SU-DHL-6 (cell line): ENCODE results near the gene CCDC27.

ENCODE experiments used
- H2AFZ ChIP-seq: fragments of 200-600 bp; sonication (generic); 2 replicates; pipeline ENCODE4 v1.6.1; 2014; ENCODE audit warnings: low read depth, mild to moderate bottlenecking, moderate library complexity, mixed read lengths, antibody characterized with exemption, low read length; ENCODE audit not compliant: severe bottlenecking
- H3F3A ChIP-seq: fragments of 200-600 bp; shearing (Covaris generic); 2 replicates; pipeline ENCODE4 v1.6.0; 2016; ENCODE audit warnings: antibody characterized with exemption, mild to moderate bottlenecking; ENCODE audit not compliant: insufficient read depth
- H3K27ac ChIP-seq: fragments of 200-600 bp; sonication (generic); 2 replicates; pipeline ENCODE4 v1.5.1; 2016; ENCODE audit warnings: low read depth, mild to moderate bottlenecking, low read length, moderate library complexity, mixed read lengths
- H3K27me3 ChIP-seq: fragments of 200-600 bp; sonication (generic), shearing (Covaris generic); 2 replicates; pipeline ENCODE4 v1.6.0; 2014; ENCODE audit warnings: mild to moderate bottlenecking, low read length
- H3K36me3 ChIP-seq: fragments of 200-600 bp; sonication (generic); 2 replicates; pipeline ENCODE4 v1.6.1; 2014; ENCODE audit warnings: mild to moderate bottlenecking, low read length, mixed read lengths
- H3K4me2 ChIP-seq: fragments of 300-600, 200-600 bp; shearing (Covaris generic), sonication (generic); 2 replicates; pipeline ENCODE4 v1.6.0; 2014; ENCODE audit warnings: low read length, low read depth, mild to moderate bottlenecking; ENCODE audit not compliant: poor library complexity, severe bottlenecking
- H3K4me3 ChIP-seq: fragments of 200-600 bp; sonication (generic); 2 replicates; pipeline ENCODE4 v1.5.1; 2014; ENCODE audit warnings: antibody characterized with exemption, low read length, mild to moderate bottlenecking, mixed read lengths; ENCODE audit not compliant: insufficient read depth, poor library complexity, severe bottlenecking
- H3K79me2 ChIP-seq: fragments of 200-600 bp; sonication (generic); 2 replicates; pipeline ENCODE4 v1.6.1; 2014; ENCODE audit warnings: mild to moderate bottlenecking, low read length, moderate library complexity; ENCODE audit not compliant: insufficient read depth
- H3K9ac ChIP-seq: fragments of 200-600 bp; sonication (generic); 2 replicates; pipeline ENCODE4 v1.7.0; 2014; ENCODE audit warnings: mild to moderate bottlenecking, low read length
- H3K9me2 ChIP-seq: fragments of 200-600 bp; sonication (generic); replicated peaks from 2 replicates; pipeline ENCODE4 v1.6.1; 2014; ENCODE audit warnings: low read length; ENCODE audit not compliant: insufficient read depth
- H3K9me3 ChIP-seq: fragments of 200-600 bp; sonication (generic); 2 replicates; pipeline ENCODE4 v1.6.1; 2014; ENCODE audit warnings: low read length, mixed read lengths; ENCODE audit not compliant: insufficient read depth
- H4K20me1 ChIP-seq: fragments of 200-600 bp; sonication (generic); 2 replicates; pipeline ENCODE4 v1.6.1; 2014; ENCODE audit warnings: low read depth, mild to moderate bottlenecking, antibody characterized with exemption, low read length, moderate library complexity, mixed read lengths
- CTCF ChIP-seq: fragments of 200-600 bp; sonication (generic); IDR thresholded peaks from one replicate; pipeline ENCODE4 v1.5.1; 2017; ENCODE audit warnings: antibody characterized with exemption, mild to moderate bottlenecking, low read length, moderate library complexity; ENCODE audit not compliant: insufficient read depth, poor library complexity, severe bottlenecking
- EZH2phosphoT487 ChIP-seq: fragments of 200-600 bp; sonication (generic), shearing (Covaris generic); conservative IDR thresholded peaks from 2 replicates; pipeline ENCODE4 v1.6.1; 2018; ENCODE audit warnings: mild to moderate bottlenecking, antibody characterized with exemption, low read length, moderate library complexity, mixed read lengths

CCDC27 gene

GRCh38 chr1:3817138-3817740, 65.0 kb downstream of the CCDC27 start:
- H3K9me3 ChIP-seq: no peaks in the 10 kb centered on the region
- no peak overlapping the region for H2AFZ ChIP-seq
- no peaks in the 10 kb centered on the region for H3K79me2 ChIP-seq
- no peaks in the 10 kb centered on the region for H3F3A ChIP-seq
- H3K4me2 ChIP-seq: no peak overlapping the region
- no peaks in the 10 kb centered on the region for H3K9me2 ChIP-seq
- no peak overlapping the region for H3K4me3 ChIP-seq
- TF ChIP-seq CTCF: no peak
- TF ChIP-seq EZH2phosphoT487: no peak
- no peaks in the 10 kb centered on the region for H3K27me3 ChIP-seq
- H4K20me1 ChIP-seq: no peaks in the 10 kb centered on the region
- H3K27ac ChIP-seq: no peak overlapping the region
- H3K9ac ChIP-seq: no peak overlapping the region
- H3K36me3 ChIP-seq: no peaks in the 10 kb centered on the region

DNA sequence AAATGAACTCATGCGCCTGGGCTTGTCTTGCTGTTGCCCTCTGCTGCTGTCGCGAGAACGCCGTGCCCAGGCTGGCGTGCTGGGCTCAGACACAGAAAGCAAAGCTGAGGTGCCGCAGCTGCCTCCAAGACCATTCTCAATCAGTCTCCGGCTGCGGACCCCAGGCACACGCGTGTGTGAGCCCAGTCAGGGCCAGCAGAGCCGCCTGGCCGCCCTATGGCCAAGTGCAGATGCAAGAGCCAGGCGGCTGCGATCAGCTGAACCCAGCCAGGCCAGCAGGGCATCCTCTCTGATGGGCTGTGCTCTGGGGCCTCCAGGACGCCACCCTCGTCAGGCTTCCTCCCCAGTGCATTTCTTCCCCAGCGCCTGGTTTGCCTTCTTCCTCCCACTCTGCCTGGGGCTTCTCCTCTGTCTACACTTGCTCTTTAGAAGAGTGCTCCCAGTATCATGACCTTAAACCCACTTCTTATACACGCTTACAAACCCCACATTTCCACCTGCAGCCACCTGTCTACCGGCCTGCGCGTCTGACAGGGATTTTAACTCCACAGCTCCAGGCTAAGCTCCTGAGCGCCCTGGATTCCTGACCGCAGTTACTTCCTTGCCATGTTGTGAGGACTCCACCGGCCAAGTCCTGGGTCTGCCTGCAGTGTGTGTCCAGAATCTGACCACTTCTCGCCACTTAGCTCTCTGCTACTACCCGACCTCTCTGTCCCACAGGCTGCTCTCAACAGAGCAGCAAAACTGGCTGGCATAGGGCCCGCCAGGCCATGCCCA, 65.8 kb downstream of the CCDC27 start:
- Histone ChIP-seq H3K9me3 (no peaks in the 10 kb centered on the region), H3K9ac (no peak overlapping the region), H3K9me2 (no peaks in the 10 kb centered on the region), H4K20me1 (no peaks in the 10 kb centered on the region), H3K4me3 (no peak overlapping the region), H3K27ac (no peak overlapping the region), H3F3A (no peaks in the 10 kb centered on the region), H3K79me2 (no peaks in the 10 kb centered on the region), H3K27me3 (no peaks in the 10 kb centered on the region), H3K36me3 (no peaks in the 10 kb centered on the region), H2AFZ (no peak overlapping the region), H3K4me2 (no peak overlapping the region)
- TF ChIP-seq EZH2phosphoT487 (no peak), CTCF (no peak)

- Histone ChIP-seq H3K9ac (no peak overlapping the region), H3K27me3 (no peaks in the 10 kb centered on the region), H3K4me2 (no peak overlapping the region), H3K27ac (no peak overlapping the region), H2AFZ (no peak overlapping the region), H3K9me3 (no peaks in the 10 kb centered on the region), H3K4me3 (no peak overlapping the region), H3F3A (no peaks in the 10 kb centered on the region), H4K20me1 (no peaks in the 10 kb centered on the region), H3K36me3 (no peaks in the 10 kb centered on the region), H3K79me2 (no peaks in the 10 kb centered on the region), H3K9me2 (no peaks in the 10 kb centered on the region)
- TF ChIP-seq EZH2phosphoT487: no peak
- TF ChIP-seq CTCF: no peak
Observed at GRCh38 chr1:3819771-3820200, 67.5 kb downstream of the CCDC27 start.
